GM19043 (cell line): ENCODE measurements around the gene UAP1L1.

ENCODE experiments used
- ATAC-seq: cut with Tn5 transposase; IDR thresholded peaks from one replicate; pipeline ENCODE4 v1.9.1; 2021; ENCODE audit warnings: low read depth; ENCODE audit not compliant: unreplicated experiment

The UAP1L1 gene

DNA sequence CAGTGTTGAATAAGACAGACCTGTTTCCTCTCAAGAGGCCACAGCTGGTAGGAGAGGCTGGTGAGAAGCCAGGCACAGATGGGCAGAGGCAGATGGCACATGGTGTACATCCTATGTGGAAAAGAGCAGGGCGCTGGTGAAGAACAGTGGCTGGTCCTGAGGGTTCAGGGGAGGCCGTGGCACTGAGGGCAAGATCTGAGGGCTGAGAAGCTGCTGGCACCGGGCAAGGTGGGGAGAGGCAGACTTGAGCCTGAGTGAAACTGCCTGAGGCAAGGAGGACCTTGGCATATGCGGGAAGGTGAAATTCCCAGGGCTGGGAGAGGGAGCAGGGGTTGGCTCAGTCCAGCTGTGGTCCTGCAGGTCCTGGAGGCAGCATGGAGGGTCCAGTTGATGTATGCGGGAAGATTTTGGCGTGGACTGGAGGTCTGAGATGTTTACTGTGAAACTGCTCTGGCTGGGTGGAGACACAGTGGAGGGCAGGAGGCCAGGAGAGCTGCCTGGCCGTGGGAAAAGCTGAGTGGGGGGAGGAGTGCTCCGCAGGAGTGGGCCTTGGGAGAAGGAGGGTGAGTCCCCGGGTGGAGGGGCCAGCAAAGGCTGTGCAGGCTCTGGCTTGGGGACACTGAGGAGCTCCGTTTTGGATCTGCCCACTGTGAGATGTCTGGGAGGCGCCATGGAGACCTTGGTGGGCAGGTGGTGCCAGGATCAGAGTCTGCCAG is 12.1 kb downstream of the UAP1L1 start:
- no peak for ATAC-seq

- peak; percentile 87 for ATAC-seq
These were observed 18.6 kb downstream of the UAP1L1 start for GRCh38 chr9:137095664-137096517.

DNA sequence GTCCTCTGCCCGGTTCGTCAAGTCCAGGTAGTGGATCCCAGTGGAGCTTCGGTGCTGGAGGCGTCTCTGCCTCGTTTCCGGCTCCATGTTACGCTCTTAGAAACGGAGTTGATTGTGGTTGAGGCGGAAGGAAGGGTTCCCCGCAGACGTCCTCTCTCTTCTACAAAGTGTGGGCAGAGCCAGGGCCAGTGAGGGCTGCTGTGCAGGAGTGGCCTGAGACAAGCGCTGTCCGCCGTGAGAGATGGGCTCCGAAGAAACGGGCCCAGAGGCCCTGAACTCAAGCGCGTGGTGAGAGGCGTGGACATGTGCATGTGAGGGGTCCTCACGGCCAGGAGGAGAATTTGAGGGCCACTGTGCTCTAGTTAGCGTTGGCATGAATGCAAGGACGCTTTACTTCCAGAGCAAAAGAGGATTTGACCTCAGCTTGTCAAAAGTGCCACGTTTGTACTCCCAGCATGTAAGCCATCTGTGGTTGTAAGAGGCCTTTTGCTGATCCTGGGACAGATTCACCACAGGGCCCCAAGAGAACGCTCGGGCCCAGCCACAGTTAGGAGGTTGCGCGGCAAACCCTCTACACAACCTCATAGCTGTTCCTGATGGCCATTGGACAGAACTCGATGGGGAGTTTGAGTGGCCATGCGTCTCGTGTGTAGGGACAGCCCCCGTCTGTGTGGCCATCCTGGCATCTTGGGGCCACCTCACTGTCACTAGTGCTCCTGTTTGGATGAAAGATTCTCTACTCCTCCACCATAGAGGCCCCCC is 19.6 kb downstream of the UAP1L1 start:
- no peak for ATAC-seq

- ATAC-seq: no peak
These were observed 20.6 kb downstream of the UAP1L1 start for GRCh38 chr9:137097761-137098462.

DNA sequence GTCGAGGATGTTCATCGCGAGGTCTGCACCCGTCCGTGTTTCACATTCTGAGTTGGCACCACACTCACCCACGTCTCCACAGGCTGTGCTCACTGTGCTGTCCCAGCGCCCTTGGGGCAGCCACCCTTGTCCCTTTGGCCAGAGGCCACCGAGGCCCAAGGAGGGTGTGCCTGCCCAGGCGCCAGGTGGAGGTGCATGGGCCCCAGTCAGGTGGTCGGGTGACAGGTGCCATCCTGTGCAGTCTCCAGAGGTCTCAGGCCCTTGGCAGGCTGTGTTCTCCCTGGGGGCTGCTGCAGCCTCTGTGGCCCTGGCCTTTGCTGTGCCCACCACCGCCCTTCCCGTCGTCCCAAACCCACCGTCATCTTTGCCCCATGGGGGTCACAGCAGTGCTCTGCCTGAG is 21.9 kb downstream of the UAP1L1 start:
- no peak for ATAC-seq

GRCh38 chr9:137103206-137103999 is 26.1 kb downstream of the UAP1L1 start:
- ATAC-seq: no peak

DNA sequence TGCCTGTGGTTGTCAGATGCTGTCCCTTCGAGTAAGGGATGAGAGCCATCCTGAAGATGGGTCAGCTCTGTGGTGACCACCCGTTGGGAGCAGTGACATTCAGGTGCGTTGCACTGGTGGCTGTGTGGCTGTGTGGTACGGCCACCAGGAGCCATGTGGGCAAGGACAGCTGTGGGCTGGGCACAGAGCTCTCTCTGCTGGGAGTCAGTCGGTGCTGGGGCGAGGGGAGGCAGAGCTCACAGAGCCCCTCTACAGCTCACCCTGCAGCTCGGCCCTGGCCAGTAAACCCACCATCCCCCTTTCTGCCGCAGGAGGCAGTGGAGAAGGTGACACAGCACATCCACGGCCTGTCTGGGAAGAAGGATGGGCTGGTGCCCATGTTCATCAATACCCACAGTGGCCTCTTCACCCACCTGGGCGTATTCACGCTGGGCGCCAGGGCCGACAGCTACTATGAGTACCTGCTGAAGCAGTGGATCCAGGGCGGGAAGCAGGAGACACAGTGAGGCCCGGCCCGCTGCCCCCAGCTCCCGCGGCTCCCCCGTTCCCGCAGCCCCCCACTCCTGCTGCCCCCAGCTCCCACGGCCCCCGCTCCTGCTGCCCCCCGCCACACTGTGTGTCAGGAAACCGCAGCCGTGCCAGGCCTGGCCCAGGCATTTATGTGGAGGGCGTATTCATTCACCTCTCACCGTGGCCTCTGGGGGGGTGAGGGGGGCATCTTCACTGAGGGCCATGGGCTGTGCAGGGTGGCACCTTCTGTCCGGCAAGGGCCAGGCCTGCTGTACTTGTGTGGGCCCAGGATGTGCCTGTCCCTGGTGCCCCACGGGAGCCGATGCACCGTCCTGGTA is 28.7 kb downstream of the UAP1L1 start:
- no peak for ATAC-seq

DNA sequence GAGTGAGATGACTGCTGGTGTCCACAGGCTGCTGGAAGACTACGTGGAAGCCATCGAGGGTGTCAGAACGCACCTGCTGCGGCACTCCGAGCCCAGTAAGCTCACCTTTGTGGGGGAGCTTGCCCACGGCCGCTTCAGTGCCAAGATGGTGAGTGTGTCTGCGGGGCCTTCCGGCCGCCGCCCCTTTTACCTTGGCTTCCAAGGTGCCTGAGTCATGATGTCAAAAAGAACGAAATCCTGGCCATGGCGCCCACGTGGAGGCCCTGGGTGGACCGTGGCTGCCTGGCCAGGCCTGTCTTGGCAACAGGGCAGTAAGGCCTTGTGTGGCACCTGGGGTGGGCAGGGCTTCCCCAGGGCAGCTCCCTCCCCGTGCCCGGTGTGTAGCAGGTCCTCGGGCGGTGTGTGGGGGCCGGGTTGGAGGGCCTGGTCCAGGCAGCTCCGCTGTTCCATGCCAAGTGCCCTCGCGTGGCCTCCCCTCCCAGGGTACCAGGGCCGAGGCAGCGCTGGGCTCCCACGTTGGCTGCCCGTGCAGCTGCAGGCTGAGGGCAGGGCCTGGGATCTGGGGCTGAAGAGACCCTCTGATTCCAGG is 29.4 kb downstream of the UAP1L1 start:
- no peak for ATAC-seq

- no peak for ATAC-seq
These were observed 30.1 kb downstream of the UAP1L1 start for GRCh38 chr9:137107312-137107921.

DNA sequence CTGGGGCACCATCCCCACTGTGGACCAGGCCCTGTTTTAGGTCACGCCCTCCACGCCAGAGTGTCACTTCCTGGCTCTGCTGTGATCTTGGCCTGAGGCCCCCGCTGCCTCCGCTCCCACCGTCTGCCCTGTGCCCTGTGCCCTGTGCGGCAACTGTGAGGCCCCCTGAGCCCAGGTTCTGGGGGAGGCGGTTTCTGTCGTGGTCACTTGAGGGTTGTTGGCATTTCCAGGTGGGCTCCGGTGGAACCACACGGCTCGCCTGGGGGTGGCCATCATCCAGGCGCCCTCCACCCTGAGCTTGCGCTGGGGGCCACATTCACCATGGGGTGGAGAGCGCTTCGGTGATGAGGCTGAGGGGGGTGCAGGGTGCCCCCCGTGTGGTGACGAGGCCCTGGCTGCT is 30.7 kb downstream of the UAP1L1 start:
- ATAC-seq: no peak

DNA sequence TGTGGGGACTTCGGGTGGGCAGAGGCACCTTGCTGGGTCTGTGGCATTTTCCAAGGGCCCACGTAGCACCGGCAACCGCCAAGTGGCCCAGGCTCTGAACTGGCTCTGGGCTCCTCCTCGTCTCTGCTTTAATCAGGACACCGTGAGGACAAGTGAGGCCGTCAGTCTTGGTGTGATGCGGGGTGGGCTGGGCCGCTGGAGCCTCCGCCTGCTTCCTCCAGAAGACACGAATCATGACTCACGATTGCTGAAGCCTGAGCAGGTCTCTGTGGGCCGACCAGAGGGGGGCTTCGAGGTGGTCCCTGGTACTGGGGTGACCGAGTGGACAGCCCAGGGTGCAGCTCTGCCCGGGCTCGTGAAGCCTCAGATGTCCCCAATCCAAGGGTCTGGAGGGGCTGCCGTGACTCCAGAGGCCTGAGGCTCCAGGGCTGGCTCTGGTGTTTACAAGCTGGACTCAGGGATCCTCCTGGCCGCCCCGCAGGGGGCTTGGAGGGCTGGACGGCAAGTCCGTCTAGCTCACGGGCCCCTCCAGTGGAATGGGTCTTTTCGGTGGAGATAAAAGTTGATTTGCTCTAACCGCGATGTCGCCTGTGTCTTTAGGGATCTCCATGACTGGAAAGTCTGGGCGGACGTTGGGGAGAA is 31.4 kb downstream of the UAP1L1 start:
- no peak for ATAC-seq

GRCh38 chr9:137109250-137110146 is 32.2 kb downstream of the UAP1L1 start:
- ATAC-seq: no peak

DNA sequence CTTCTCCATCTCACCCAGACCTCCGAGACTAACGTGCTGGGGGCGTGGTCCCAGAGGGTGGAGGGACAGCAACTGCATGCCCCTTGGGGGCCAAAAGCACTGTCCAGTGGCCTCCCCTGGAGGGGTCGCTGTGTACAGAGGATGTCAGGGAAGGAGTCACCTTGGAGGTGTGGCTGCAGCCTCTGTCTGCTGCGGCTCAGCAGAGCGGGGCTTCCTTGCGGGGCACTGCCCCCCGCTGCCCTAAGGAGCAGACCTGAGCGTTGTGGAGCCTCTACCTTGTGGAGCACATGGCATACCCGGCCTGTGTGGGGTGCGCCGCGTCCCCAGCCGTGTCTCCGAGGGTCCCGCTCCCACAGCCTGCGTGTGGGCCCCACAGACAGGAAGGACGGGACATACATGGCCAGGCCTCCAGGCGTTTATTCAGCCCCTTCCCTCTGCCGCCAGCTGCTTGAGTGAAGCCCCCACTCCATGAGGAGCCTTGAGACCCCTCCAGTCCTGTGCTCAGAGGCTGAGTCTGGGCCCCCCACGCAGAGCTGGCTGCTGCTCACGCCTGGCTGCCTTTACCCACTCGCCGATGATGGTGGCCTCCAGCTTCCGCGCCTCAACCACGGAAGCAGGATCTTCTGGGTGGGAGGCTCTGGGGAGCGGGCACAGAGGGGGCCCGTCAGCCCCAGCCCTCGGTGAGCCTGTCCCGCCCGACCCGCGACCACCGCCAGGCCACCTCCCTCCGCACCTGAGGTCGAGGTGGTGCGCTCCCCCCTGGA is 33.0 kb downstream of the UAP1L1 start:
- no peak for ATAC-seq

DNA sequence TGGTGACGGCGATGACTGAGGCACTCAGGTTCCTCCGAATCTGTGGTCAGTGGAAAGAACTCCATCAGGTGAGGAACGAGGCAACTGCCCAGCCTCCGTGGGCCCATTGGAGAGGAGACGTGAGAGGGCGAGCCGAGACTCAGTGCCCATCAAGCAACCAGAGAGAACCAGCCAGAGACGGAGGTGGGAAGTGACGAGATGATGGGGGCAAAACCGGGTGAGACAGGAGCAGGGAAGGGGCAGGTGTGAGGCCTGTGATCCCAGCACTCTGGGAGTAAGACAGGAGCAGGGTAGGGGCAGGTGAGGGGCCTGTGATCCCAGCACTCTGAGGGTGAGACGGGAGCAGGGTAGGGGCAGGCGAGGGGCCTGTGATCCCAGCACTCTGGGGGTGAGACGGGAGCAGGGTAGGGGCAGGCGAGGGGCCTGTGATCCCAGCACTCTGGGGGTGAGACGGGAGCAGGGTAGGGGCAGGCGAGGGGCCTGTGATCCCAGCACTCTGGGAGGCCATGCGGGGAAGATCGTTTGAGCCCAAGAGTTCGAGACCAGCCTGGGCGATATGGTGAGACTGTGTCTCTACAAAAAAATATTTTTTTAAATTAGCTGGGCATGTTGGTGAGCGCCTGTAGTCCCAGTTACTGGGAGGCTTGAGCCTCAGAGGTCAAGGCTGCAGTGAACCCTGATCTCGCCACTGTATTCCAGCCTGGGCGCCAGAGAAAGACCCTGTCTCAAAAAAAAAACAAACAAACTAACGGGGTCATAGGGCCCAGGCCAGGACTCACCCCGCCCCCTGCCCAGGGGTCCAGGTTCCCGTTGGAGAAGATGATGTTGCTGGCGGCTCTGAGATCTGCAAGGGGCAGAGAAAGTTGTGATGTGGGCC is 33.8 kb downstream of the UAP1L1 start:
- no peak for ATAC-seq
